Ectodermal cell (in vitro differentiated cells): Measurements from ENCODE around the gene MFGE8.

Experiments
- H3K27ac ChIP-seq: 2 replicates; pipeline ENCODE4 v1.7.0; 2013; ENCODE audit warnings: mild to moderate bottlenecking, low read depth, low read length; ENCODE audit not compliant: insufficient read depth, poor library complexity, severe bottlenecking
- H3K27me3 ChIP-seq: 2 replicates; pipeline ENCODE4 v1.7.0; 2013; ENCODE audit warnings: mild to moderate bottlenecking, low read length; ENCODE audit not compliant: insufficient read depth, control insufficient read depth, poor library complexity, severe bottlenecking
- H3K36me3 ChIP-seq: one replicate; pipeline ENCODE4 v1.7.0; 2013; ENCODE audit warnings: low read length; ENCODE audit not compliant: control insufficient read depth, insufficient read depth
- H3K4me1 ChIP-seq: one replicate; pipeline ENCODE4 v1.7.0; 2013; ENCODE audit warnings: low read length; ENCODE audit not compliant: control insufficient read depth, insufficient read depth
- H3K4me3 ChIP-seq: 2 replicates; pipeline ENCODE4 v1.7.0; 2013; ENCODE audit warnings: low read depth, low read length, control low read depth; ENCODE audit not compliant: insufficient read depth
- H3K9me3 ChIP-seq: 2 replicates; pipeline ENCODE4 v1.7.0; 2013; ENCODE audit warnings: mild to moderate bottlenecking, low read length, moderate library complexity; ENCODE audit not compliant: control insufficient read depth
- WGBS, 2 experiments: methylation state at CpG; one replicate each; pipeline ENCODE4 v1.1.7; 2013; ENCODE audit warnings: missing lambda C conversion rate in 2 of 2; 5-methylcytosine and 5-hydroxymethylcytosine counted together

The MFGE8 gene

GRCh38 chr15:88888719-88889118 is 24.5 kb downstream of the MFGE8 start:
- 89 to 95% methylated on average over 5 of the region's 5 CpGs for WGBS, 2 experiments
- no peaks in the 10 kb centered on the region for H3K36me3 ChIP-seq
- no peak overlapping the region for H3K4me3 ChIP-seq
- no peaks in the 10 kb centered on the region for H3K4me1 ChIP-seq
- no peaks in the 10 kb centered on the region for H3K9me3 ChIP-seq
- no peaks in the 10 kb centered on the region for H3K27me3 ChIP-seq
- H3K27ac ChIP-seq, result no peak overlapping the region

GRCh38 chr15:88887068-88887580 is 26.1 kb downstream of the MFGE8 start:
- no peaks in the 10 kb centered on the region for H3K9me3 ChIP-seq
- no peaks in the 10 kb centered on the region for H3K36me3 ChIP-seq
- H3K27me3 ChIP-seq, result no peaks in the 10 kb centered on the region
- WGBS, 2 experiments, result 91% methylated on average over 18 of the region's 18 CpGs
- H3K27ac ChIP-seq, result no peak overlapping the region
- H3K4me3 ChIP-seq, result no peak overlapping the region
- H3K4me1 ChIP-seq, result no peaks in the 10 kb centered on the region

- Histone ChIP-seq H3K4me3 (no peak overlapping the region), H3K27ac (no peak overlapping the region), H3K4me1 (no peaks in the 10 kb centered on the region), H3K36me3 (no peaks in the 10 kb centered on the region), H3K9me3 (no peaks in the 10 kb centered on the region), H3K27me3 (no peaks in the 10 kb centered on the region)
- 91 to 95% methylated on average over 4 of the region's 4 CpGs for WGBS, 2 experiments
Observed at GRCh38 chr15:88882785-88883184, 30.4 kb downstream of the MFGE8 start.

GRCh38 chr15:88881775-88882174 is 31.4 kb downstream of the MFGE8 start:
- Histone ChIP-seq H3K9me3 (no peaks in the 10 kb centered on the region), H3K27ac (no peak overlapping the region), H3K4me1 (no peaks in the 10 kb centered on the region), H3K36me3 (no peaks in the 10 kb centered on the region), H3K27me3 (no peaks in the 10 kb centered on the region), H3K4me3 (no peak overlapping the region)
- WGBS, 2 experiments, result 93 to 95% methylated on average over 3 of the region's 3 CpGs

- 94 to 95% methylated on average over 31 of the region's 31 CpGs for WGBS, 2 experiments
- no peaks in the 10 kb centered on the region for H3K36me3 ChIP-seq
- no peaks in the 10 kb centered on the region for H3K27me3 ChIP-seq
- H3K9me3 ChIP-seq, result no peaks in the 10 kb centered on the region
- H3K4me1 ChIP-seq, result no peaks in the 10 kb centered on the region
- H3K27ac ChIP-seq, result no peak overlapping the region
- H3K4me3 ChIP-seq, result no peak overlapping the region
Observed at GRCh38 chr15:88880944-88881740, 32.0 kb downstream of the MFGE8 start.

- Histone ChIP-seq H3K36me3 (no peaks in the 10 kb centered on the region), H3K27me3 (no peaks in the 10 kb centered on the region), H3K9me3 (no peaks in the 10 kb centered on the region), H3K4me3 (no peak overlapping the region), H3K27ac (no peak overlapping the region), H3K4me1 (no peaks in the 10 kb centered on the region)
- 74 to 75% methylated on average over 18 of the region's 18 CpGs for WGBS, 2 experiments
Observed at GRCh38 chr15:88878720-88879184, 34.4 kb downstream of the MFGE8 start.

DNA sequence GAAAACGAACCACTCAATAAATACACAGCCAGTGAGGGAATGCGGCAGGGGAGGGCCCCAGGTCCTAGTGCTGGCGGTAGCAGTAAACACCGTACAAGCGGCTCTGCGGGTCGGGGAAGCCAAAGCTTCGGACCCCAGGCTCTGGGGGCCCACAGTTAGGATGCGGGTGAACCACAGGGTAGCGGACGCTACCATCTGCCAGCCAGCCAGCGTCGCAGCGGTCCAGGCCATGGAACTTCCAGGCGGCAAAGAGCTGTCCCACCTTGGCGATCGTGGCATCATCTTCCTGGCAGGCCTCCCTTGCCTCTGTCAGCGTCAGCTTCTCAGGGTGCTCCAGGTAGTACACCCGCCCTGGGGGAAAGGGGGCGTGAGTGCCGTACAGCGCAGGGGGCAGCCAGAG is 35.3 kb downstream of the MFGE8 start:
- Histone ChIP-seq H3K27me3 (no peaks in the 10 kb centered on the region), H3K27ac (no peak overlapping the region), H3K36me3 (no peaks in the 10 kb centered on the region), H3K9me3 (no peaks in the 10 kb centered on the region), H3K4me3 (no peak overlapping the region), H3K4me1 (no peaks in the 10 kb centered on the region)
- 94% methylated on average over 22 of the region's 22 CpGs for WGBS, 2 experiments

GRCh38 chr15:88877415-88877814 is 35.8 kb downstream of the MFGE8 start:
- Histone ChIP-seq H3K4me1 (no peaks in the 10 kb centered on the region), H3K27ac (no peak overlapping the region), H3K27me3 (no peaks in the 10 kb centered on the region), H3K36me3 (no peaks in the 10 kb centered on the region), H3K9me3 (no peaks in the 10 kb centered on the region), H3K4me3 (no peak overlapping the region)
- 91 to 93% methylated on average over 11 of the region's 11 CpGs for WGBS, 2 experiments

DNA sequence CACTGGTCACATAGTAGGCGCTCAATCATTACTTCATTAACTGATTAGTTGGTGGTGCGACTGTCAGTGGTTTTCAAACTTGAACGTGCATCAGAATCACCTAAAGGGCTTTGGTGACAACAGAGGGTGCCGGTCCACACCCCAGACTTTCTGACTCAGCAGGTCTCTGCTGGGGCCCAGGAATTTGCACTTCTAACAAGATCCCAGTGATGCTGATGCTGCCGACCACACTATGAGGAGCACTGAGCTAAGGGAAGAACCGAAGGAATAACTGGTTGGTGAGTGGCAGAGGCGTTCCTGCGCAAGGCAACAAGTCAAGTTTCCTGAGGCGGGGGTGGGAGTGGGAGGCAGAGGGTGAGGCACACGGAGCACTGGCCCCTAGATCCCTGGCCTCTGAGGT is 36.6 kb downstream of the MFGE8 start:
- H3K4me3 ChIP-seq, result no peak overlapping the region
- H3K4me1 ChIP-seq, result no peaks in the 10 kb centered on the region
- no peak overlapping the region for H3K27ac ChIP-seq
- WGBS, 2 experiments, result 87 to 88% methylated on average over 10 of the region's 10 CpGs
- no peaks in the 10 kb centered on the region for H3K27me3 ChIP-seq
- no peaks in the 10 kb centered on the region for H3K36me3 ChIP-seq
- H3K9me3 ChIP-seq, result no peaks in the 10 kb centered on the region

DNA sequence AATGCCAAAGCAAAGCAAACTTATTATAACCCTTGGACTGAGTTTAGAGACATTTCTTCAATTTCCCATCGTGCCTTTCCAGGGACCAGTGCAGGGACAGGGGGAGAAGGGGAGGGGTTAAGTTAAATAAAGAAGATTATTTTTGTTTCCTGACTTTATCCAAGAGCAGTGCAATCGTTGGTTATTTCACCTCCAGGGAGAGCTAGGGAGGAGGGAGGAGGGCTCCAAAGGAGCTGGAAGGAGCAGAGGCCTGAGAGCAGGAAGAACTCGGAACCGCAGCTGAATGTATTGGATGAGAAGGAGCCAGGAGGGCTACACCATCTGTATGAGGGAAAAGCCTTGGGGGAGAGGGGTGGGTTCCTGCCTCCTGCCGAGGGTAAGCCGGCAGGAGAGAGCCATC is 38.5 kb downstream of the MFGE8 start:
- H3K27ac ChIP-seq, result no peak overlapping the region
- H3K9me3 ChIP-seq, result no peaks in the 10 kb centered on the region
- WGBS, 2 experiments, result 72 to 73% methylated on average over 6 of the region's 6 CpGs
- H3K4me1 ChIP-seq, result no peaks in the 10 kb centered on the region
- H3K27me3 ChIP-seq, result no peaks in the 10 kb centered on the region
- no peaks in the 10 kb centered on the region for H3K36me3 ChIP-seq
- H3K4me3 ChIP-seq, result no peak overlapping the region
